T-helper 22 cell (primary cell): ENCODE results near the gene MEGF6.

Experiments used
- DNase-seq: peaks from one replicate; pipeline ENCODE4 v3.0.0-alpha.2; 2020; ENCODE audit warnings: low read depth

The MEGF6 gene

GRCh38 chr1:3555131-3555920, 56.0 kb downstream of the MEGF6 start:
- DNase-seq, result no peak

- DNase-seq, result no peak
Measured at GRCh38 chr1:3553940-3554223, 57.4 kb downstream of the MEGF6 start.

DNA sequence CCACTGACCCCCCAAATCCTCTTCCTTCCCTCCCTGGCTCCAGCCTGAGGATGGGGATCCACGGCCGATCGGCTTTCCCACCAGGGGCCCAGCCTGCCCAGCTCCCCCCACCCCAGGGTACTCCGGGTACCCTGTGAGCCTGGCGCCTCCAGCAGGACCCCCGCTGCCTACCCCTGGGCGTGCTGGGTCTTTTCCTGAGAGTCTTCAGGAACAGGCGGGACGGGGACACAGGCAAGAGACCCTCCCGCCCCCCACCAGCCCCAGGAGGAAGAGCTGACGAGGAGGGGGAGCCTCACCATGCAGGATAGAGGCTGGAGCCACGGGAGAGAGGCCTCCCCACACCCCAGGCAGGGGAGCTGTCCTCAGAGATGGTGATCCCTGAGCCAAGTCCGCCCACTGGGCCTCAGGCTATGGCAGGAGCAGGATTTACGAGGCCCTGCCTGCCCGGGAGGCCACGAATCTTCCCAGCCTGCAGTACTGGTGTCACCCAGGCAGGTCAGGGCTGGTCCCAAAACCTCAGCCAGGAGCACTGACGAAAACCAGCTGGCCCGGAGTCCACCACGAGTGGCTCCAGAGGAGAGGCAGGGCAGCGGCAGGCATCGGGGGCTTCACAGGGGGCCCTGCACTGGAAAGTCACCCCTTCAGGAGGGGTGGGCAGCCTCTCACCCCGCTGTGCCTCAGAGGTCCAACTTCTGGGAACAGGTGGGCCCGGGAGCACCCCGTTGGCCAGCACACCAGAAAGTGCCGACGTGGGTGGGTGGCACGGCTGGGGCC, 58.0 kb downstream of the MEGF6 start:
- DNase-seq, result no peak

DNA sequence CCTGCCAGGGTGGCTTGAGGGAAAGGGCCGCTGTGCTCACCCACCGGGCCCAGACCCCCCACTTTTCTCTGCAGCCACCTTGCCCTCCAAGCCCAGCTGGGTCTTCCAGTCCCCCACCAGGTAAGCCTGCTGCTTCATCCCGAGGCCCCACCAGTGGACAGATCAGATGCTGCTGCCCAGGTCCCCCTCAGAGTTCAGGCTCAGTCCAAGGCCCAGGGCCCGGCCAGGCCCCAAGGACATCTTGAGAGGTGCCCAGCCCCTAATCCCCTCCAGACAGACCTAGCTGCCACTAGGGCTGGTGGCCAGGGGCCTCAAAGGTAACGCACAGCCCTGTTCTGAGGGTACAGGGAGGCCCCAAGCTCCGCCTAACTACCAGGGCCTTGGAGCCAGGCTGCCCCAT, 58.6 kb downstream of the MEGF6 start:
- DNase-seq, result no peak

DNA sequence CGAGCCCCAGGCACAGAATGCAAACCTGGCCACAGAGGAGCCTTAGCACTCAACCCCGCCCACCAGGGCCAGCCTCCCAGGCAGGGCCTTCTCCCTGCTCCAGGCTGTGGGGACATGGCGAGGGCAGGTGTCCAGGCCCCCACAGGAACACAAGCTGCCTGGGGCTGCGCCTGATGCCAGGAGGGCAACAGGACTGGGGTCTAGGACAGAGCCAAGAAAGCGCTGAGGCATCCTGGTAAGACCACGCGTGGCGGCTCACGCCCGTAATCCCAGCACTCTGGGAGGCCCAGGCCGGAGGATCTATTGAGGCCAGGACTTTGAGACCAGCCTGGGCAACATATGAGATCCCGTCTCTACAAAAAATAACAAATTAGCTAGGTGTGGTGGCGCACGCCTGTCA, 59.1 kb downstream of the MEGF6 start:
- no peak for DNase-seq

DNA sequence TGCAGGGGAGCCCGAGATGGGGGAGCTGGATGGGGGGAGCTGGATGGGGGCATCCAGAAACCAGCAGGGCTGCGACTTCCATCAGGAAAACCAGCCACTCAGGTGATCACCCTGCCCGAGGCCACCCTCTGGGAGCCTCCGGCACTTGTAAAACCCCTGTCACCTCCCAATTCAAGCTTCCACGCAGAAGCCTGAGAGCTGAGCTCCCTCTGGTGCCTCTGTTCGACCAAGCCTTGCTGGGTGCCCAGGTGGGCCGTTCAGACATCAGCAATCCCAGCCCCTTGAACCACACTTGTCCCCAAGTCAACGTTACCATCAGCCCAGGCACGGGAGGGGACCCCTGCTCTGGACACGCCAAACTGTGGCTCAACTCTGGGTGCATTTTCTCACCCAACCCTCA, 59.6 kb downstream of the MEGF6 start:
- DNase-seq, result no peak

GRCh38 chr1:3551290-3551678, 60.0 kb downstream of the MEGF6 start:
- DNase-seq, result no peak

- DNase-seq, result no peak
Measured at GRCh38 chr1:3550511-3551289, 60.6 kb downstream of the MEGF6 start.

GRCh38 chr1:3548895-3549294, 62.4 kb downstream of the MEGF6 start:
- no peak for DNase-seq

- no peak for DNase-seq
Measured at GRCh38 chr1:3548156-3548893, 63.0 kb downstream of the MEGF6 start.

DNA sequence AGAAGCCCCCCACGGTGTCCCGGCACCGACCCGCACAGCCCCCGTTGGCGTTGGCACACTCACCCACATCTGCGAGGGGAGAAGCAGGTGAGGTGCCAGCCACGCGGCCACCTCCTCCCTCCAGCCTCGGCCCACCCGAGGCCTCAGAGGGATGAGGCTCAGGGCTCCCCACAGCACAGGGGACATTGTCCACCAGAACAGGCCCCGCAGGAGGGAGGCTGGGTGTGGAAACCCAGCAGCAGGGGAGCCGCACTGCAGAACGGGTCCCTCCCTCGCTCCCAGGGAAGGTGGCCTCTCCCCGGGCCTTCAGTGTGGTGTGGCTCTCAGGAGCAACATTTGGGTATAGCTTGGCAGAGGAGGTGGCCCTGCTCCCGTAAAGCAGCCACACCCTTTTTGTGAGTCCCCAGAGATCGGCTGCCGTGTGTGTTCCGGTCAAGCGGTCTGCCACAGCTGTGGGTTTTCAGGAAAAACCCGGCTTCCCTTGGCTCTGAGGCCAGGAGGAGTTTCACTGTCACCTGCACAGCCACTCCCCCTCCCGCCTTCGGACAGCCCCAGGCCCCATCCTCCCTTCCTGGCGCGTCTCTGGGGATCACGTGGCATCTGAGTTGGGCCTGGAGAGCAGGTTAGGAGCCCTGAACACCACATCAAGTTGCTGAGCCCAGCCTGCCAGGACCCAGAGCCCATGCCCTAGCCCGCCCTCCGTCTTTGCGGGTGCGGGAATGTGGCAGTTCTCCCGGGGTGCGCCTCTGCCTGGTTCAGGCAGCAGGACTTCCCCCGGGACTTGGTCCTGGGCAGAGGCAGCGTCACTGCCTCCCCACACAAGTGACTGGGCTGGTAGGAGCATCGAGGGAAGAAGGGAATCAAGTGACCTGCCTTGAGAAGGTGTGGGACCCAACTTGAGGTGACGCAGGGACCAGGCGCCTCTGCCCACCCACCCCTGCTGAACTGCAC, 64.0 kb downstream of the MEGF6 start:
- DNase-seq, result no peak

DNA sequence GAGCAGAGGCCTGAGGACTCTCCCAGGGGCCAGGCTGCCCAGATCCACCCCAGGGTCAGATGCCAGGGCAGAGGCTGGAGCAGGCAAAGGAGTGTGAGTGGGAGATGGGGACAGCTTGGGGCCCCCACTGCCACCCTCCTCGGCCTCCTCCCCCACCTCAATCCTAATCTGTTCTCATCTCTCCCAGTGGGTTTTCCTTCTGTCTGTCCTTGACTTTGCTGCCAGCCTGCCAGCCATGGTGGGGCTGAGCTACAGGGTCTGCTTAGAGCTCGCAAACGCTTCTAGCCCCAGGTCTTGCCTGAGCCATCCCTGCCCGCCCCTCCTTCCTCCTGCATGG, 65.3 kb downstream of the MEGF6 start:
- no peak for DNase-seq

GRCh38 chr1:3545363-3546047, 65.8 kb downstream of the MEGF6 start:
- no peak for DNase-seq

DNA sequence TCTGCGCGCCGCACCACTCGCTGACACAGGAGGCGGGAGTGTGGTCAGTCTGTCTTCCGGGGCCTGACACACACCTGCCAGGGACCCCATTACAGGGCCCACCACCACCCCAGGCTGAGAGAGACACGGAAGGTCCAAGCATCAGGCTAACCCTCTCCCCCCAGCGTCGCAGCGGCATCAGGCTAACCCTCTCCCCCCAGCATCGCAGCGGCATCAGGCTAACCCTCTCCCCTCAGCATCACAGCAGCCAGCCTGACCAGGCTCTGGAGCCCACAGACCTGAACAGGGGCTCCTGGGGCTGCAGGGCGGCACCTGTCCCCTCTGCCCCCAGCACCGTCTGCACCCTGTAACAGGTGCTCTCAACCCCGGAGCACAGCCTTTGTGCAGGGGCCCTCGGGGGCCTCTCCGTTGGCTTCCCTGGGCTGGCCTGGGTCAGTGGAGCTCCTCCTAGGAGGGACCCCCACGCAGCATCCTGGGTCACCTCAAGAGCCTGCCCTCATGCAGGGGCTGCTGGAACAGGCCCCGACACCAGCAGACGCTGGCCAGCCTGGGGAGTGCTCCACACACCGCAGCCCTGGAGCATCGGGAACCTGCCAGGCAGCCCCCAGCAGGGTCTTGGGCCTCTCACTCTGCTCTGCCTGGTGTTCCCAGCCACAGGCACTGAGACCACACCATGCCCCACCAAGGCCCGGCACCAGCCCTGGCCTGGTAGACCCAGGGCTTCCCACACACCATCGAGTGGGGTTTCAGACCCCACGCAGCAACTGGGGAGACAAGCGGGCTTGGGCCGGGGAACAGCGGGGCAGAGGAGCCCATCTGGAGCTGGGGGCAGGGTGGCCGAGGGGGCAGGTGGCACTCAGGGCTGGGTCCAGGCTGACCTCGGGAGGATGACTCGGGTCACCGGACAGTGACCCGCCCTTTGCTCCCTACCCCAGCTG, 67.0 kb downstream of the MEGF6 start:
- DNase-seq, result no peak

DNA sequence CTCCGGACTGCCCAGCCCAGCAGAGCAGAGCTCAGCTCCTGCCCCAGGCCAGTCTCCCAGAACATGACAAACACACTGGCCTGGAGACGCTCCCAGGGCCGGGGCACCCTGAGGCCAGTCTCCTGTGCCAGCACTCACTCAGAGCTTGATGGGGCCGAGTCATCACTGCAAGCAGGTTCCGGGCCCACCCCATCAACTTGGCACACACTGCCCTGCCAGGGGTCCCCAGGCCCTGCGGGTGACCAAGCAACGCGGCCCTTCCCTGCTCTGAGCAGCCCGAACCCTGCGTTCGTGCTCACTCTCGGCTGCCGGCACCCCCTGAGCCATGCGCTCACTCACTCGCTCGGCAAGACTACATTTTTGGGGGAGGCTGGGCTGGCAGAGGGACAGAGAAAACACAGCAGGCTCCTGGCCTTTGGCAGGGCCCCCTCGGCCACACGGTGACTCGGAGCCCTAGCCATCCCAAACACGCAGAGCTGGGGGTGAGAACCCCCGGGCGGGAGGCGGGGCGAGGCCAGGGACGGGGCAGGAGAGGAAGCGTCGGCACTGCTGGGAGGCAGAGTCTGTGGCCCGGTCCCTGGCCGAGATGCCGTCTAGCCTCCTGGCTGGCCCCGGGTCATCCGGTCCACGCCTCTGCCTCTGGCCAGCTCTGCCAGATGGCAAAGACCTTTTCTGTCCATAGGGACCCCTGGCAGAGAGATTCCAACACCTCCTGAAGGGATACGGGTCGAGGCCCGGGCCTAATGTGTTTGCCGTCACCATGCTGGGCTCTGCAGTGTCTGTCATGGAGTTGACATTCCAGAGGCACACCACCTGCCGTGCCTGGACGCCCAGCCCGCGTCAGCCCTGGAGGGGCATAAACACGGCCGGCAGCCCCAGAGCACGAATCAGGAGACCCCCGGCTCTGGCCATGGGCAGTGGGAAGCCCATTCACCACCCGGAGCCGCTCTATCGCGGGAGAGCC, 68.0 kb downstream of the MEGF6 start:
- DNase-seq, result no peak

GRCh38 chr1:3542676-3543075, 68.6 kb downstream of the MEGF6 start:
- no peak for DNase-seq

DNA sequence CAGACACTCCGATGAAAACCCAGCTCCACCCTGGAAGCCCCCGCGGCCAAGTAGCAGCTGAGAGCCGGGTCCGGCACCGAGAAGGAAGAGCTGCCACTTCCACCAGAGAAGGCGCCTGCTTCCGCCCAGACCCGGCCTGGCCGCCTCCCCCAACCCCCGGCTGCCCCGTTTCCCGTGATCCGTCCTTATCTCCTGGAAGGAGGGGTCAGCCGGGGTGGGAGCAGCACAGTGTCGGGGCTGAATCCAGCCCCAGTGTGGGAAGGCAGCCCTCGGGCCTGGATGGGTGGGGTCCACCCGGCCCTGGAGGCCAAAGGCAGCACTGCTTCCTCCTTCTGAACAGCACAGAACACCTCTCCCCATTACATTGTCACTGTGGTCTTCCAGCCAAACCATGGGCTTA, 69.4 kb downstream of the MEGF6 start:
- no peak for DNase-seq

DNA sequence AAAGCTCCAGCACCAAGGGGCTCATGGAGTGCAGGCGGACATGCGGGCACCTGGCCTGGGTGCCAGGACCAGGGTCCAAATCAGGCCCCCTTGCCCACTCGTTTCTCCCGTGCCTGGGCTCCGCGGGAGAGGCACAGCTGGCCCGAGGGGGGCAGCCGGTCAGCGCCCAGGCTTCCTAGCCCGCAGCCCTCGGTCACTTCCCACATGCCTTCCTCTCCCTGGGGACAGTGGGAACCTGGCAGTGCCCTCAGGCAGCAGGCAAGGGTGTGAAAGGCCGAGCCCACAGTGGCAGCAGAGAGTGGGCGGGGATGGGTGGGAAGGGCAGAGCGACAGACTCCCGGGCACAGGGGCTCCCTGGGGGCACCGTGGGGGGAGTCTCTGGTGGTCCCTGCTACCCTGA, 69.8 kb downstream of the MEGF6 start:
- DNase-seq, result no peak
